Lung (tissue), 12 donors: ENCODE results near the gene OPRD1. TPM values are rescaled to one million over a fixed set of nuclear protein-coding genes. Genes with fewer than 3 reads are reported as not detected.

Experiments used
- ATAC-seq: fragments of 200-7000 bp; cut with Tn5 transposase; one replicate; pipeline ENCODE4 v1.9.1; 2020; ENCODE audit warnings: moderate number of reproducible peaks; ENCODE audit not compliant: insufficient read depth, low FRiP score
- DNase-seq, 3 donors: peaks; one replicate each; pipeline ENCODE4 v3.0.0-alpha.2; 2013 to 2017
- H3K27ac ChIP-seq, 2 donors: one replicate each; pipeline ENCODE4 v1.5.1; 2013; ENCODE audit warnings: mild to moderate bottlenecking in 2 of 2, moderate library complexity in 2 of 2, control low read depth in 1 of 2, inconsistent platforms in 1 of 2, low read depth in 1 of 2, low read length in 1 of 2
- H3K27me3 ChIP-seq, 3 donors: one replicate each; pipeline ENCODE4 v1.5.1; 2013; ENCODE audit warnings: low read length in 2 of 3; ENCODE audit not compliant: control insufficient read depth in 3 of 3, insufficient read depth in 3 of 3
- H3K36me3 ChIP-seq, 4 donors: one replicate each; pipeline ENCODE4 v1.5.1; 2013; ENCODE audit warnings: low read length in 4 of 4, mild to moderate bottlenecking in 1 of 4, moderate library complexity in 1 of 4; ENCODE audit not compliant: control insufficient read depth in 4 of 4, insufficient read depth in 4 of 4
- H3K4me1 ChIP-seq, 5 donors: one replicate each; pipeline ENCODE4 v1.5.1; 2013; ENCODE audit warnings: low read length in 5 of 5, mild to moderate bottlenecking in 2 of 5, moderate library complexity in 1 of 5; ENCODE audit not compliant: control insufficient read depth in 5 of 5, insufficient read depth in 5 of 5
- H3K4me3 ChIP-seq: one replicate; pipeline ENCODE4 v1.5.1; 2013; ENCODE audit warnings: mild to moderate bottlenecking, control low read depth, moderate library complexity
- H3K9ac ChIP-seq, 2 donors: one replicate each; pipeline ENCODE4 v1.5.1; 2013; ENCODE audit warnings: low read length in 2 of 2, control low read depth in 1 of 2; ENCODE audit not compliant: insufficient read depth in 1 of 2
- H3K9me3 ChIP-seq, 4 donors: one replicate each; pipeline ENCODE4 v1.5.1; 2013; ENCODE audit warnings: low read length in 3 of 4, mild to moderate bottlenecking in 1 of 4, moderate library complexity in 1 of 4; ENCODE audit not compliant: control insufficient read depth in 4 of 4, insufficient read depth in 3 of 4
- WGBS, 2 donors: extraction: QIAGEN DNeasy Blood & Tissue Kit; methylation state at CpG; one replicate each; pipeline ENCODE4 v1.1.7; 2013; 5-methylcytosine and 5-hydroxymethylcytosine counted together
- polyA plus RNA-seq, 2 donors: library from polyadenylated mRNA; stranded (reverse); fragments of 200-250 nt; gene quantifications; one replicate each; pipeline ENCODE4 v1.2.1, GENCODE V29; 2013
- total RNA-seq, 2 donors: library from RNA; depleted of rRNA in 1 of 2; stranded (reverse); fragments of >200 nt in 1 of 2; gene quantifications; one replicate each; pipeline ENCODE4 v1.2.1, GENCODE V29; 2014 to 2021
- TF ChIP-seq, protein P1 (sequence below): IDR thresholded peaks from 2 replicates; pipeline ENCODE4 v1.5.1; 2012; ENCODE audit warnings: mild to moderate bottlenecking; ENCODE audit errors: control extremely low read depth, extremely low read depth
- donor health status: control.
- donor health status: control.
- donor health status: Bipolar disorder and iron deficiency.
- donor health status: healthy.
- donor health status: DM: yes; HTN: yes; CAD: no.

The OPRD1 gene
- total and polyA plus RNA-seq, 4 donors = 0.01 to 0.28 (median 0.02) TPM; not detected in 1

DNA sequence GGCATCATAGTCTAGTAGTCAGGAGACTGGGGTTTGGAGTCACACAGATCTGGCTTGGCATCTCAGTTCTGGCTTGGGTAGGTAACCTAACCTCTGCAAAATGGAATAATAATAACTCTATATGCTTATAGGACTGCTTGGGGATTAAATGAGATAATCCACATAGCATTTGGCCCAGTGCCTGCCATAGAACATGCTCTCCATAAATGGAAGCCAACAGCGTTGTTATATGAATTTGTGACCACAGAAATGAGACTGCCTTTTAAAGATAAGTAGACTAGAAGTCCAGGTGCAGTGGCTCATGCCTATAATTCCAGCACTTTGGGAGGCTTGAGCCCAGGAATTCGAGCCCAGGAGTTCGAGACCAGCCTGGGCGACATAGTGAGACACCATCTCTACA, 4.0 kb upstream of the OPRD1 start:
- TF ChIP-seq, protein P1, sequence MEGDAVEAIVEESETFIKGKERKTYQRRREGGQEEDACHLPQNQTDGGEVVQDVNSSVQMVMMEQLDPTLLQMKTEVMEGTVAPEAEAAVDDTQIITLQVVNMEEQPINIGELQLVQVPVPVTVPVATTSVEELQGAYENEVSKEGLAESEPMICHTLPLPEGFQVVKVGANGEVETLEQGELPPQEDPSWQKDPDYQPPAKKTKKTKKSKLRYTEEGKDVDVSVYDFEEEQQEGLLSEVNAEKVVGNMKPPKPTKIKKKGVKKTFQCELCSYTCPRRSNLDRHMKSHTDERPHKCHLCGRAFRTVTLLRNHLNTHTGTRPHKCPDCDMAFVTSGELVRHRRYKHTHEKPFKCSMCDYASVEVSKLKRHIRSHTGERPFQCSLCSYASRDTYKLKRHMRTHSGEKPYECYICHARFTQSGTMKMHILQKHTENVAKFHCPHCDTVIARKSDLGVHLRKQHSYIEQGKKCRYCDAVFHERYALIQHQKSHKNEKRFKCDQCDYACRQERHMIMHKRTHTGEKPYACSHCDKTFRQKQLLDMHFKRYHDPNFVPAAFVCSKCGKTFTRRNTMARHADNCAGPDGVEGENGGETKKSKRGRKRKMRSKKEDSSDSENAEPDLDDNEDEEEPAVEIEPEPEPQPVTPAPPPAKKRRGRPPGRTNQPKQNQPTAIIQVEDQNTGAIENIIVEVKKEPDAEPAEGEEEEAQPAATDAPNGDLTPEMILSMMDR = no peak
- ATAC-seq (no peak), DNase-seq (no peak)
- Histone ChIP-seq H3K4me1 (peaks cover 0 to 2% (median 0%) of the 10 kb centered on the region in 5 donors), H3K27me3 (peaks cover 11 to 28% (median 17%) of the 10 kb centered on the region in 3 donors), H3K9me3 (peaks cover 0 to 3% (median 0%) of the 10 kb centered on the region in 4 donors), H3K36me3 (no peaks in the 10 kb centered on the region), H3K4me3 (no peak overlapping the region), H3K27ac (no peak overlapping the region), H3K9ac (no peak overlapping the region)
- 85 to 93% methylated on average over 4 of the region's 4 CpGs for WGBS, 2 donors

DNA sequence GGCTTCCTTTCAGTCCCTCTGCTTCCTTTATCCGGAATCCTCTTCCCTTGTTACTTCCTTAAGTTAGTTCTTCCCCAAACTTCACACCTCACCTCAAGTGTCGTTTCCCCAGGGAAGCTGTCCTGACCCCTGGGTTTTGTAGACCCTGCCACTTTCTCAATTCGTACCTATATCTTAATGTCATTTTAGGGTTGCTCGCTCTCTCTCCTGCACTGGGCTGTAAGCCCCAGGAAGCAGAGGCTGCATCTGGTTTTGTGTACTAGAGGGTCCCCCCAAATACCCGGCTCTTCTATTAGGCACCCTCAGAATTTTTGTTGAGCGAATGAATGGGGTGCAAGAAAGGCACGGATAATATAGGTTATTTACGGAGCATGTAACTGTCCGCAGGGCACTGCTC, 603 bp upstream of the OPRD1 start:
- peaks cover 0 to 2% (median 0%) of the 10 kb centered on the region in 5 donors for H3K4me1 ChIP-seq
- H3K9me3 ChIP-seq = no peaks in the 10 kb centered on the region
- no peak overlapping the region for H3K27ac ChIP-seq
- ATAC-seq (no peak), DNase-seq (no peak)
- H3K4me3 ChIP-seq = no peak overlapping the region
- peaks cover 15 to 38% (median 29%) of the 10 kb centered on the region in 3 donors for H3K27me3 ChIP-seq
- 64 to 67% methylated on average over 9 of the region's 9 CpGs for whole genome bisulfite sequencing, 2 donors
- TF ChIP-seq, protein P1 = no peak
- H3K36me3 ChIP-seq = no peaks in the 10 kb centered on the region
- no peak overlapping the region for H3K9ac ChIP-seq

DNA sequence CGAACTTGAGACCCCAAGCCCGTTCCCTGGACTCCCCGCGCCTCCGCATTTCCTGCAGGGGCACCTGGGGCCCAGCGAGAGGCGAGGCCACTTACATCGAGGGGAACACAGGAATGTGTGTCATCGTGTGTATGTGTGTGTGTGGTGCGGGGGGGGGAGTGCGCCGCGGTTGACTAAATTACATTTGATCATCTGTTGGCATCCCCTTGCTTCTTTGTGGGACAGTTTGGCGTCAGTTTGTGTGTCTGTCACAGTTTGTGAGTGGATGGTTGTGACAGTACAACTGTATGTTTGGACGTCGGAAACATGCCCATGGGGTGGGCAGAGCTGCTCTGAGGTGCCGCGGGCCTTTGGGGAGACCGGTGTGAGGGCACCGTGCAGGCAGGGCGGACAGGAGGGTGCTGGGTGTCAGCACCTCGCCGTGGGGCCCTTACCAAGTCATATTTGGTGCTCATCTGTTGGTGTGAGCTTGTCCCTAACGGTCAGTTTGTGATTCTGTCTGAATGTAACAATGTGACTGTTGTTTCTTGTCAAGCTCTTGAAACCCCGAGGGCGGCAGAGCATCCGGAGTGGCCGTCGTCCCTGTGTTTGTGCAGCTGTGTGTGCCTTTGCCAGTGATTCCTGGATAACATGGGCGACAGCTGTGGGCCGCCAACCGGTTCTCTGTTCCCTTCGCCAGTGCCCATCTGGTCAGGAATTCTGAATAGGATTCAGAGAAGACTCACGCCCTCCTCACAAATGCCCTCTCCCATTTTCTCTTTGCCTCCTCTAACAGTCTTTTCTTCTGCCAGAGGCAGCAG, 899 bp downstream of the OPRD1 start:
- Histone ChIP-seq H3K4me3 (no peak overlapping the region), H3K27me3 (peaks cover 15 to 38% (median 29%) of the 10 kb centered on the region in 3 donors), H3K4me1 (peaks cover 0 to 2% (median 0%) of the 10 kb centered on the region in 5 donors), H3K27ac (no peak overlapping the region), H3K9ac (no peak overlapping the region), H3K9me3 (no peaks in the 10 kb centered on the region), H3K36me3 (no peaks in the 10 kb centered on the region)
- WGBS, 2 donors = 41 to 46% methylated on average over 34 of the region's 34 CpGs
- TF ChIP-seq, protein P1 = no peak
- DNase-seq (peak in 1 of 3 donors; percentile 29), ATAC-seq (no peak)
